Stimulated activated CD4-positive, alpha-beta T cell treated with anti-CD3 and anti-CD28 coated beads, Interleukin-1b, Interleukin-23, amount 100 ng/mL, for 1 hour (primary cell): ENCODE results near the gene ZBTB49.
"Not testable (repeated sequence)": the region's sequence is repeated elsewhere in the genome, so short reads cannot be mapped to it uniquely, and the experiment has no call there.

Source experiments
- DNase-seq, 2 donors: peaks; one replicate each; pipeline ENCODE4 v3.0.0-alpha.2; 2020; ENCODE audit warnings: low read depth in 2 of 2

ZBTB49 gene

GRCh38 chr4:4289941-4290850 lies at the start of gene ZBTB49, which contains the start of gene LYAR:
ZBTB49 (plus strand) TSS chr4:4290251; CDS start chr4:4299946, 9,695 bp downstream.
LYAR (minus strand) TSS chr4:4290154; CDS start chr4:4283742, 6,412 bp downstream.
- peak; percentile 91 to 98 for DNase-seq

- no peak for DNase-seq
These were observed 44.9 kb upstream of the ZBTB49 start for GRCh38 chr4:4245172-4245571.

- no peak for DNase-seq
These were observed 42.4 kb upstream of the ZBTB49 start for GRCh38 chr4:4247696-4248028.

- peak; percentile 64 to 87 for DNase-seq
These were observed 41.8 kb upstream of the ZBTB49 start, which contains the start of gene TMEM128 for GRCh38 chr4:4248029-4248884. TMEM128 (minus strand) TSS chr4:4248223; CDS start chr4:4248202, 21 bp downstream.

- DNase-seq, result no peak
These were observed 41.2 kb upstream of the ZBTB49 start for GRCh38 chr4:4248885-4249203.

GRCh38 chr4:4249342-4249741 lies 40.7 kb upstream of the ZBTB49 start:
- DNase-seq, result not testable (repeated sequence)

- DNase-seq, result no peak
These were observed 40.2 kb upstream of the ZBTB49 start for GRCh38 chr4:4249866-4250265.

- DNase-seq, result no peak
These were observed 35.9 kb upstream of the ZBTB49 start for GRCh38 chr4:4254199-4254598.

- DNase-seq, result no peak
These were observed 35.4 kb upstream of the ZBTB49 start for GRCh38 chr4:4254666-4255065.

- DNase-seq, result no peak
These were observed 33.3 kb upstream of the ZBTB49 start for GRCh38 chr4:4256799-4257198.

- DNase-seq, result not testable (repeated sequence)
These were observed 32.3 kb upstream of the ZBTB49 start for GRCh38 chr4:4257705-4258104.

- no peak for DNase-seq
These were observed 30.5 kb upstream of the ZBTB49 start for GRCh38 chr4:4259484-4260100.

- DNase-seq, result no peak
These were observed 29.8 kb upstream of the ZBTB49 start for GRCh38 chr4:4260185-4260751.

- DNase-seq, result no peak
These were observed 22.1 kb upstream of the ZBTB49 start for GRCh38 chr4:4267981-4268380.

GRCh38 chr4:4268776-4269175 lies 21.3 kb upstream of the ZBTB49 start:
- no peak for DNase-seq

GRCh38 chr4:4269331-4269731 lies 20.7 kb upstream of the ZBTB49 start:
- DNase-seq, result no peak

GRCh38 chr4:4269856-4270255 lies 20.2 kb upstream of the ZBTB49 start:
- DNase-seq, result no peak

- DNase-seq, result no peak
These were observed 19.5 kb upstream of the ZBTB49 start for GRCh38 chr4:4270529-4270928.

GRCh38 chr4:4271912-4272311 lies 18.1 kb upstream of the ZBTB49 start:
- DNase-seq, result no peak

GRCh38 chr4:4274226-4274625 lies 15.8 kb upstream of the ZBTB49 start:
- no peak for DNase-seq

GRCh38 chr4:4277531-4277930 lies 12.5 kb upstream of the ZBTB49 start:
- DNase-seq, result no peak

GRCh38 chr4:4281787-4282186 lies 8.3 kb upstream of the ZBTB49 start:
- DNase-seq, result no peak
